ENCODE data around the gene SEMA5B. TPM values are rescaled to one million over a fixed set of nuclear protein-coding genes. Genes with fewer than 3 reads are reported as not detected.

Gene SEMA5B
- total RNA-seq, 1 donor from 2014 or later = 1.0 TPM

GRCh38 chr3:122986693-122987179 lies 40.8 kb downstream of the SEMA5B start:
- no peak for TF ChIP-seq EZH2 (IDR thresholded peaks at IDR 0.05; ENCODE audit: insufficient read depth, low read length)
- no peak for TF ChIP-seq CTCF (IDR thresholded peaks at IDR 0.05; ENCODE audit: insufficient read depth, low read depth, low read length)
- Histone ChIP-seq H3K4me1 (ENCODE audit: insufficient read depth, low read length) (no peaks in the 10 kb centered on the region), H4K20me1 (ENCODE audit: insufficient read depth, low read length) (no peaks in the 10 kb centered on the region), H3K4me2 (ENCODE audit: low read length) (no peak overlapping the region), H3K79me2 (ENCODE audit: insufficient read depth, low read length) (no peaks in the 10 kb centered on the region), H3K27ac (ENCODE audit: low read depth, low read length) (no peak overlapping the region), H3K9me3 (ENCODE audit: insufficient read depth, low read depth, low read length) (no peaks in the 10 kb centered on the region), H3K9ac (ENCODE audit: low read length) (no peak overlapping the region), H3K36me3 (ENCODE audit: insufficient read depth, low read length) (no peaks in the 10 kb centered on the region), H3K4me3 (ENCODE audit: insufficient read depth, low read depth, low read length) (no peak overlapping the region), H3K27me3 (ENCODE audit: insufficient read depth, low read length) (peaks cover 86% of the 10 kb centered on the region), H2AFZ (ENCODE audit: low read depth, low read length) (no peak overlapping the region)
- no peaks in the 10 kb centered on the region for H3K36me3 Mint-ChIP-seq (ENCODE audit: low read depth, unreplicated experiment)
- no peak for FAIRE-seq
- H3K9me3 Mint-ChIP-seq (ENCODE audit: unreplicated experiment) = no peaks in the 10 kb centered on the region
- no peak overlapping the region for H3K27ac Mint-ChIP-seq (ENCODE audit: unreplicated experiment)
- DNase-seq (ENCODE audit: low read depth) = no peak
- no peak overlapping the region for H3K4me3 Mint-ChIP-seq (ENCODE audit: unreplicated experiment)
- peaks cover 49% of the 10 kb centered on the region for H3K27me3 Mint-ChIP-seq (ENCODE audit: low read depth, unreplicated experiment)
- peaks cover 21% of the 10 kb centered on the region for H3K4me1 Mint-ChIP-seq (ENCODE audit: low read depth, unreplicated experiment)

- DNase-seq (ENCODE audit: low read depth) (no peak), FAIRE-seq (no peak)
- TF ChIP-seq EZH2 (IDR thresholded peaks at IDR 0.05; ENCODE audit: insufficient read depth, low read length) (no peak), CTCF (IDR thresholded peaks at IDR 0.05; ENCODE audit: insufficient read depth, low read depth, low read length) (no peak)
- H3K4me2 ChIP-seq (ENCODE audit: low read length) = no peak overlapping the region
- no peak overlapping the region for H3K27ac Mint-ChIP-seq (ENCODE audit: unreplicated experiment)
- peaks cover 81% of the 10 kb centered on the region for H3K27me3 ChIP-seq (ENCODE audit: insufficient read depth, low read length)
- H3K9me3 ChIP-seq (ENCODE audit: insufficient read depth, low read depth, low read length) = no peaks in the 10 kb centered on the region
- H3K27ac ChIP-seq (ENCODE audit: low read depth, low read length) = no peak overlapping the region
- H3K4me3 ChIP-seq (ENCODE audit: insufficient read depth, low read depth, low read length) = no peak overlapping the region
- peaks cover 19% of the 10 kb centered on the region for H3K4me1 Mint-ChIP-seq (ENCODE audit: low read depth, unreplicated experiment)
- H4K20me1 ChIP-seq (ENCODE audit: insufficient read depth, low read length) = no peaks in the 10 kb centered on the region
- peaks cover 40% of the 10 kb centered on the region for H3K27me3 Mint-ChIP-seq (ENCODE audit: low read depth, unreplicated experiment)
- no peaks in the 10 kb centered on the region for H3K4me1 ChIP-seq (ENCODE audit: insufficient read depth, low read length)
- no peaks in the 10 kb centered on the region for H3K9me3 Mint-ChIP-seq (ENCODE audit: unreplicated experiment)
- no peaks in the 10 kb centered on the region for H3K79me2 ChIP-seq (ENCODE audit: insufficient read depth, low read length)
- no peak overlapping the region for H3K4me3 Mint-ChIP-seq (ENCODE audit: unreplicated experiment)
- H3K9ac ChIP-seq (ENCODE audit: low read length) = no peak overlapping the region
- H2AFZ ChIP-seq (ENCODE audit: low read depth, low read length) = no peak overlapping the region
- no peaks in the 10 kb centered on the region for H3K36me3 Mint-ChIP-seq (ENCODE audit: low read depth, unreplicated experiment)
- H3K36me3 ChIP-seq (ENCODE audit: insufficient read depth, low read length) = no peaks in the 10 kb centered on the region
Measured at GRCh38 chr3:122985539-122985938, 42.0 kb downstream of the SEMA5B start.

GRCh38 chr3:122984650-122985049 lies 42.9 kb downstream of the SEMA5B start:
- TF ChIP-seq EZH2 (IDR thresholded peaks at IDR 0.05; ENCODE audit: insufficient read depth, low read length) (no peak), CTCF (IDR thresholded peaks at IDR 0.05; ENCODE audit: insufficient read depth, low read depth, low read length) (no peak)
- H3K79me2 ChIP-seq (ENCODE audit: insufficient read depth, low read length) = no peaks in the 10 kb centered on the region
- H3K4me3 ChIP-seq (ENCODE audit: insufficient read depth, low read depth, low read length) = no peak overlapping the region
- no peak overlapping the region for H3K4me2 ChIP-seq (ENCODE audit: low read length)
- Mint-ChIP-seq H3K27ac (ENCODE audit: unreplicated experiment) (no peak overlapping the region), H3K9me3 (ENCODE audit: unreplicated experiment) (no peaks in the 10 kb centered on the region), H3K4me3 (ENCODE audit: unreplicated experiment) (no peak overlapping the region), H3K36me3 (ENCODE audit: low read depth, unreplicated experiment) (no peaks in the 10 kb centered on the region), H3K4me1 (ENCODE audit: low read depth, unreplicated experiment) (peaks cover 24% of the 10 kb centered on the region), H3K27me3 (ENCODE audit: low read depth, unreplicated experiment) (peaks cover 31% of the 10 kb centered on the region)
- H3K36me3 ChIP-seq (ENCODE audit: insufficient read depth, low read length) = no peaks in the 10 kb centered on the region
- H2AFZ ChIP-seq (ENCODE audit: low read depth, low read length) = no peak overlapping the region
- no peak for DNase-seq (ENCODE audit: low read depth)
- H3K4me1 ChIP-seq (ENCODE audit: insufficient read depth, low read length) = peaks cover 4% of the 10 kb centered on the region
- H4K20me1 ChIP-seq (ENCODE audit: insufficient read depth, low read length) = no peaks in the 10 kb centered on the region
- H3K9ac ChIP-seq (ENCODE audit: low read length) = no peak overlapping the region
- H3K27me3 ChIP-seq (ENCODE audit: insufficient read depth, low read length) = peaks cover 72% of the 10 kb centered on the region
- no peak for FAIRE-seq
- no peaks in the 10 kb centered on the region for H3K9me3 ChIP-seq (ENCODE audit: insufficient read depth, low read depth, low read length)
- H3K27ac ChIP-seq (ENCODE audit: low read depth, low read length) = no peak overlapping the region
